IMR-90 (cell line): ENCODE results near the gene SWAP70. TPM values are rescaled to one million over a fixed set of nuclear protein-coding genes. Genes with fewer than 3 reads are reported as not detected.
A peak's percentile ranks its signal among the peaks of the same experiment; 100 is the strongest.

ENCODE experiments used
- ATAC-seq: fragments of 200-7000 bp; cut with Tn5 transposase; 2 replicates; pipeline ENCODE4 v1.9.1; 2020; ENCODE audit warnings: low read depth, mild to moderate bottlenecking, moderate library complexity
- BruUV-seq: library from RNA; stranded (reverse); fragments of 400-500 nt; replicated peaks from 2 replicates; lab custom pipeline; 2021; lab: Mats Ljungman, UMichigan
- CTCF ChIA-PET: fragments of 300-600 bp; formaldehyde crosslinking; extraction: SDS; loops from one replicate; lab custom pipeline; 2021; ENCODE audit warnings: antibody characterized with exemption; lab: Yijun Ruan, JAX
- POLR2A ChIA-PET: fragments of 300-600 bp; sonication (Branson Sonifier 250); formaldehyde crosslinking; loops from one replicate; lab custom pipeline; 2022; ENCODE audit warnings: antibody characterized with exemption; ENCODE audit not compliant: unreplicated experiment; lab: Charles Lee
- DNase-seq: peaks from one replicate; pipeline ENCODE4 v3.0.0; 2013
- H2AFZ ChIP-seq: replicated peaks from 2 replicates; pipeline ENCODE3; 2013; ENCODE audit warnings: low read length, mild to moderate bottlenecking; ENCODE audit not compliant: poor library complexity
- H2AK5ac ChIP-seq: 2 replicates; pipeline ENCODE4 v1.6.1; 2013; ENCODE audit warnings: low read depth, low read length, inconsistent platforms
- H2AK9ac ChIP-seq: replicated peaks from 2 replicates; pipeline ENCODE3; 2013; ENCODE audit warnings: mild to moderate bottlenecking, low read depth, low read length, moderate library complexity; ENCODE audit not compliant: poor library complexity
- H2BK120ac ChIP-seq: 2 replicates; pipeline ENCODE4 v1.6.1; 2013; ENCODE audit warnings: low read depth, low read length, inconsistent platforms
- H2BK15ac ChIP-seq: 3 replicates; pipeline ENCODE4 v1.6.1; 2013; ENCODE audit warnings: low read depth, low read length, inconsistent platforms
- H2BK20ac ChIP-seq: 2 replicates; pipeline ENCODE4 v1.6.1; 2013; ENCODE audit warnings: low read depth, mild to moderate bottlenecking, inconsistent platforms, low read length, moderate library complexity
- H2BK5ac ChIP-seq: 2 replicates; pipeline ENCODE4 v1.6.1; 2013; ENCODE audit warnings: mild to moderate bottlenecking, low read depth, low read length, inconsistent platforms; ENCODE audit not compliant: poor library complexity, severe bottlenecking
- H3K14ac ChIP-seq: replicated peaks from 2 replicates; pipeline ENCODE4 v1.6.1; 2013; ENCODE audit warnings: low read depth, low read length, inconsistent platforms
- H3K18ac ChIP-seq: 2 replicates; pipeline ENCODE4 v1.6.1; 2013; ENCODE audit warnings: low read depth, low read length, control low read depth
- H3K23ac ChIP-seq: 2 replicates; pipeline ENCODE4 v1.6.1; 2013; ENCODE audit warnings: low read depth, low read length, inconsistent platforms
- H3K27ac ChIP-seq: 2 replicates; pipeline ENCODE4 v1.5.1; 2013; ENCODE audit warnings: mild to moderate bottlenecking, control low read depth, low read length; ENCODE audit not compliant: insufficient read depth
- H3K27me3 ChIP-seq: 2 replicates; pipeline ENCODE4 v1.6.1; 2013; ENCODE audit warnings: low read length; ENCODE audit not compliant: control insufficient read depth, insufficient read depth
- H3K36me3 ChIP-seq: 2 replicates; pipeline ENCODE4 v1.6.1; 2013; ENCODE audit warnings: low read length, mixed read lengths; ENCODE audit not compliant: control insufficient read depth, insufficient read depth
- H3K4ac ChIP-seq: 2 replicates; pipeline ENCODE4 v1.6.1; 2013; ENCODE audit warnings: low read depth, low read length, inconsistent platforms
- H3K4me1 ChIP-seq: 2 replicates; pipeline ENCODE4 v1.6.1; 2013; ENCODE audit warnings: low read length, mixed read lengths; ENCODE audit not compliant: control insufficient read depth, insufficient read depth
- H3K4me2 ChIP-seq: 2 replicates; pipeline ENCODE4 v1.6.1; 2013; ENCODE audit warnings: low read depth, mild to moderate bottlenecking, control low read depth, low read length, moderate library complexity
- H3K4me3 ChIP-seq: 2 replicates; pipeline ENCODE4 v1.5.1; 2013; ENCODE audit warnings: low read depth, mild to moderate bottlenecking, control low read depth, low read length, moderate library complexity; ENCODE audit not compliant: insufficient read depth
- H3K56ac ChIP-seq: 2 replicates; pipeline ENCODE4 v1.6.1; 2013; ENCODE audit warnings: low read length, inconsistent platforms; ENCODE audit not compliant: insufficient read depth; ENCODE audit errors: extremely low read depth
- H3K79me1 ChIP-seq, 2 experiments: 2 replicates each; pipeline ENCODE4 v1.6.1; 2013; ENCODE audit warnings: low read length in 2 of 2, inconsistent platforms in 1 of 2, low read depth in 1 of 2
- H3K9ac ChIP-seq: 2 replicates; pipeline ENCODE4 v1.6.1; 2013; ENCODE audit warnings: low read depth, low read length, control low read depth
- H3K9me1 ChIP-seq: 2 replicates; pipeline ENCODE4 v1.6.1; 2013; ENCODE audit warnings: low read length, inconsistent platforms; ENCODE audit not compliant: insufficient read depth
- H3K9me3 ChIP-seq: 2 replicates; pipeline ENCODE4 v1.6.1; 2013; ENCODE audit warnings: low read length; ENCODE audit not compliant: control insufficient read depth, insufficient read depth
- H4K20me1 ChIP-seq: 2 replicates; pipeline ENCODE4 v1.6.1; 2013; ENCODE audit warnings: low read length, inconsistent platforms; ENCODE audit not compliant: insufficient read depth
- H4K5ac ChIP-seq: 2 replicates; pipeline ENCODE4 v1.6.1; 2013; ENCODE audit warnings: mild to moderate bottlenecking, low read depth, low read length, control low read depth
- H4K8ac ChIP-seq, 2 experiments: 2 replicates each; pipeline ENCODE4 v1.6.1; 2013; ENCODE audit warnings: low read depth in 2 of 2, low read length in 2 of 2, control low read depth in 1 of 2, inconsistent platforms in 1 of 2
- H4K91ac ChIP-seq: 2 replicates; pipeline ENCODE4 v1.6.1; 2013; ENCODE audit warnings: low read depth, low read length, inconsistent platforms; ENCODE audit not compliant: insufficient read depth
- CEBPB ChIP-seq: IDR thresholded peaks from 2 replicates; pipeline ENCODE4 v1.6.1; 2012; ENCODE audit warnings: low read depth, low read length, improper control_type of control experiment
- RCOR1 ChIP-seq: IDR thresholded peaks from 2 replicates; pipeline ENCODE4 v1.6.1; 2012; ENCODE audit warnings: mild to moderate bottlenecking, low read length, improper control_type of control experiment; ENCODE audit not compliant: insufficient replicate concordance
- whole genome bisulfite sequencing, 2 experiments: methylation state at CpG; one replicate each; pipeline versions ENCODE4 v1.1.5 to v1.1.7; 2013; ENCODE audit warnings: missing lambda C conversion rate in 2 of 2; ENCODE audit not compliant: insufficient read length in 1 of 2; ENCODE audit errors: extremely low coverage in 2 of 2; 5-methylcytosine and 5-hydroxymethylcytosine counted together
- dilution Hi-C: fragments of 300-500 bp; cut with HindIII; formaldehyde crosslinking; loops from one replicate; pipeline ENCODE4 v1.14.3; 2018; ENCODE audit warnings: low sequenced_read_pairs; ENCODE audit not compliant: unreplicated experiment
- in situ Hi-C: fragments of 300-500 bp; cut with MboI; formaldehyde crosslinking; loops from 3 replicates; pipeline ENCODE4 v1.14.3; 2019; ENCODE audit warnings: low sequenced_read_pairs, inconsistent platforms, mixed read lengths
- intact Hi-C: fragments of 100-400 bp; cut with micrococcal nuclease; formaldehyde crosslinking; loops from 2 replicates; pipeline ENCODE4 v1.10.0; 2022
- polyA plus RNA-seq, 3 experiments: library from polyadenylated mRNA; depleted of rRNA; stranded (reverse); fragments of >200 nt; gene quantifications; 2 replicates each; pipeline ENCODE4 v1.2.3, GENCODE V29; 2012; ENCODE audit warnings: low replicate concordance in 1 of 3
- total RNA-seq: library from RNA; depleted of rRNA; stranded (reverse); fragments of >200 nt; gene quantifications from 2 replicates; pipeline ENCODE4 v1.2.3, GENCODE V29; 2012

SWAP70 gene
- total and polyA plus RNA-seq, 2 of the 4 experiments (the other 2 are of a cell fraction) = 15.5 to 19.9 TPM

GRCh38 chr11:9639985-9640384 lies 23.9 kb upstream of the SWAP70 start:
- ATAC-seq (no peak), DNase-seq (no peak)
- in situ Hi-C loops = no loop called here
- Histone ChIP-seq H3K4ac (no peak overlapping the region), H2AFZ (no peak overlapping the region), H2BK120ac (no peak overlapping the region), H3K27ac (no peak overlapping the region), H4K91ac (no peak overlapping the region), H3K9me1 (no peaks in the 10 kb centered on the region), H2BK5ac (no peak overlapping the region), H2AK9ac (no peak overlapping the region), H3K14ac (no peak overlapping the region), H2BK20ac (no peak overlapping the region), H3K4me3 (no peak overlapping the region), H4K20me1 (no peaks in the 10 kb centered on the region), H2AK5ac (no peak overlapping the region), H4K5ac (no peak overlapping the region), H4K8ac (no peak overlapping the region), H3K79me1 (no peaks in the 10 kb centered on the region), H3K4me1 (no peaks in the 10 kb centered on the region), H3K56ac (no peak overlapping the region), H3K36me3 (no peaks in the 10 kb centered on the region), H3K27me3 (no peaks in the 10 kb centered on the region), H3K23ac (no peak overlapping the region), H3K4me2 (no peak overlapping the region), H2BK15ac (no peak overlapping the region), H3K18ac (no peak overlapping the region), H3K9ac (no peak overlapping the region), H3K9me3 (no peaks in the 10 kb centered on the region)
- TF ChIP-seq CEBPB = peak; percentile 37; the same call in 1 of the 2 replicates
- no peak for TF ChIP-seq RCOR1
- ChIA-PET CTCF (no interaction called here), POLR2A (no interaction called here)
- intact Hi-C loops = no loop called here
- BruUV-seq = no TSS peak
- no CpG with 5 or more reads among the region's 4 CpGs for WGBS, 2 experiments
- dilution Hi-C loops = no loop called here
